NCI-H146 (cell line): Measurements from ENCODE around the gene CIAO2A.
"Not testable (repeated sequence)": the region's sequence is repeated elsewhere in the genome, so short reads cannot be mapped to it uniquely, and the experiment has no call there.

Experiments used
- DNase-seq: peaks from one replicate; lab custom pipeline; 2025; lab: John Stamatoyannopoulos, UW

The CIAO2A gene, protein sequence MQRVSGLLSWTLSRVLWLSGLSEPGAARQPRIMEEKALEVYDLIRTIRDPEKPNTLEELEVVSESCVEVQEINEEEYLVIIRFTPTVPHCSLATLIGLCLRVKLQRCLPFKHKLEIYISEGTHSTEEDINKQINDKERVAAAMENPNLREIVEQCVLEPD

GRCh38 chr15:64093627-64094417 lies at the start of gene CIAO2A:
Gene CIAO2A, minus strand, starts transcription at chr15:64093838. Its CDS starts 70 bp downstream, at chr15:64093768.
- peak; percentile 97 for DNase-seq

DNA sequence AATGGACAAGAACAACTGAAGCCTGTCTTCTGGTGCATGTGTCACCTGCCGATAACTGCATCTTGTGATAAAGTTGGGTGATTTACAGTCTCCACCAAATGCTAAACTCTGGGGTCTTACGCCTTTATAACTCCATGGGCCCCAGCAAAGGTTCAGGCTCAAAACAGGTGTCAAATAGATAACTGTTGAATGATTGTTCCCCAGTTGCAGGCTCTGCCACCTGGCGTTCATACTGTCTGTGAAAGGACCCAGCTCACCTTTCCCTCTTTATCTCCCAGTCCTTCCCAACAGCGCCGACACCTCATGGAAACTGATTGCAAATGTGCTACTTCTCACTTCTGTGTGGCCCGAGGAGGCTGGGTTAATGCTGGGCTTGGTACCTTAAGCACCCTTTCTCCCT lies 49.6 kb upstream of the CIAO2A start:
- no peak for DNase-seq

DNA sequence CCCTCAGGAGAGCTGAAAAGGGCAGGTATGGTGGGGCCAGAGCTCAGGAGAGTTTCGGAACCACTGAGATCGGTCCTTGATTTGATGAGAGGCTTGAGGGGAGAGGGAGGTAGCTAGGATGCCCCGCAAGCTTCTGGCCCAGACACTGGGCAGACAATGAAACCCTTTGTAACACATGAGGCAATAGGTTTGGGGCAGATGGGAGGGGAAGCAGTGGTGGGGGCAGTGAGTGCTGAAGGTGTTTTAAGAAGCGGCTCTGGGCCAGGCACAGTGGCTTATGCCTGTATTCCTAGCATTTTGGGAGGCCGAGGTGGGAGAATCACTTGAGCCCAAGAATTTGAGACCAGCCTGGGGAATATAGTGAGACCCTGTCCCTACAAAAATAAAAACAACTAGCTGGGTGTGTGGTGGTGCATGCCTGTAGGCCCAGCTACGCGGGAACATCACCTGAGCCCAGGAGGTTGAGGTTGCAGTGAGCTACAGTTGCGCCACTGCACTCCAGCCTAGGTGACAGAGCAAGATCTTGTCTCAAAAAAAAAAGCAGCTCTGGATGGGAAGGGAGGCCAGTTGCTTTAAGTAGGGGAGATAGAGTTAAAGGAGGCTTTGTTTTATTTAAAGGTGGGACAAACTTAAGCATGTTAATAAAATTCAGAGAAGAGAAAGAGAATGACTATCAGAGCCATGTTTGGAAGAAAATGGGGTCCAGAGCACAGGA lies 48.3 kb upstream of the CIAO2A start:
- DNase-seq: no peak

GRCh38 chr15:64138331-64138941 lies 44.8 kb upstream of the CIAO2A start:
- DNase-seq: no peak

GRCh38 chr15:64137226-64137833 lies 43.7 kb upstream of the CIAO2A start:
- DNase-seq: no peak

GRCh38 chr15:64136347-64136746 lies 42.7 kb upstream of the CIAO2A start:
- DNase-seq: no peak

- DNase-seq: no peak
Observed at GRCh38 chr15:64134345-64134829, 40.7 kb upstream of the CIAO2A start.

- no peak for DNase-seq
Observed at GRCh38 chr15:64133623-64134344, 40.1 kb upstream of the CIAO2A start.

DNA sequence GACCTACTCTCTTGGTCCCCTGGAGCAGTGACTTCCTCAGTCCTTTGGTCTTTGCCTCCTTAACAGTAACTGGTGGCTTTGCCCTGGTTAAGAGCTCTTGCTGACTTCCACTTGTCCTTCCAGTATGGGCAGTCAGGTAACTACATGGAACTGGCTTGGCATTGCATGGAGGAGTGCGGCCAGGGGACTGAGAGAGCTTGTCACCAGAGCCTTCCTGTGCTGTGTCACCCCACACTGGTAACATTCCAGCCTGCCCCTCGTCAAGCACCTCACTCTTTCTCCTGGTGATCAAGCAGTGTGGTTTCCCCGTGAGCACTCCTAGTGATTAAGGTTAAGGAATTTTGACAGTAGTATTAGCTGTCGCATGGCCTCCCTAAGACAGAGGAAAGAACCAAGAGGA lies 38.6 kb upstream of the CIAO2A start:
- no peak for DNase-seq

- no peak for DNase-seq
Observed at GRCh38 chr15:64131547-64131946, 37.9 kb upstream of the CIAO2A start.

GRCh38 chr15:64130159-64130558 lies 36.5 kb upstream of the CIAO2A start:
- no peak for DNase-seq

DNA sequence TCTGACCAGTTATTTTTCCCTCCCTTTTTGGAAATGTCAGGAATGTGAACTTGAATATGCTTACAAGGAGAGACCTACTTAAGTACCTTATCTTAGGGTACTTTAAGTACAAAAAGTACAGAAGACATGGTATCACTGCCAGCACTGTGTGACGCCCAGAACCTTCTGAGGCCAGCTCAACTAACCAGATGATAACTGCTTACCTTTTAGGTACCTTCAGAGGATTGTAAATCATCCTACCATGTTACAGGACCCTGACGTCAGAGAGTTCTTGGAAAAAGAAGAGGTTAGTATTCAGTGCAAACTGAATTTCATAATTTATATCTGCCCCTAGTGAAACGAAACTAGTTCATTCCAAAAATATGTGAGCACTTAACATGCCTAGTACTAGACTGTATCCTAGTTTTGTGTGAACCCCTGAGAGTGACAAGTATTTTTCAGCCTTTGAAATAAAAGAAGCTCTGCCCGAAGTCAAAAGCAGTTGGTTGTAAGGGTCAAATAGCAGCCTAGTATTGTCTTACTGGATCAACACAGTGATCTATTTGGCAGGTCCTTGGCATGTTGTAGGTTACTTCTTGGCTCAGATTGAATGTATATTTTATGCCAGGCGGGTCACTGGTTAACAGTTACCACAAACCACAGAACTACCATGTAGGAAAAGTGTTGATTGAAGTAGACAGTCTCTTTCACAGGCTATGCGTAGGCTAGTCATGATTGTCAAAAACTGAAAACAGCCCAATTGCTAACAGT lies 34.1 kb upstream of the CIAO2A start:
- no peak for DNase-seq

DNA sequence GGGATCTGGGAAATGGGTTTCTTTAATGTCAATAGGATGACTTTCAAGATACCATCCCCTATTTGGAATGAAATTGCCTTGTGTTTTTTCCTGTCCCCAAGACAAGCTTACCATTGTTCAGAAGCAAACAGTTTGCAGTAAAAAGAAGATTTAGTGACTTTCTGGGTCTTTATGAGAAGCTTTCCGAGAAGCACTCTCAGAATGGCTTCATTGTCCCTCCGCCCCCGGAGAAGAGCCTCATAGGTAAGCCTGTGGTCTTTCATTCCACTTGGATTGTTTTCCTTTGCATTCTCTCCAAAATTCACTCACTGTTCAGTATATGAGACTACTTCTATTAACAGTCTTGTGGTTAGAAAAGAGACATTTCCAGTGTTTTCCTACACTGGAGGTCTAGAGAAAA lies 32.3 kb upstream of the CIAO2A start:
- DNase-seq: no peak

GRCh38 chr15:64122936-64123351 lies 29.3 kb upstream of the CIAO2A start:
- no peak for DNase-seq

DNA sequence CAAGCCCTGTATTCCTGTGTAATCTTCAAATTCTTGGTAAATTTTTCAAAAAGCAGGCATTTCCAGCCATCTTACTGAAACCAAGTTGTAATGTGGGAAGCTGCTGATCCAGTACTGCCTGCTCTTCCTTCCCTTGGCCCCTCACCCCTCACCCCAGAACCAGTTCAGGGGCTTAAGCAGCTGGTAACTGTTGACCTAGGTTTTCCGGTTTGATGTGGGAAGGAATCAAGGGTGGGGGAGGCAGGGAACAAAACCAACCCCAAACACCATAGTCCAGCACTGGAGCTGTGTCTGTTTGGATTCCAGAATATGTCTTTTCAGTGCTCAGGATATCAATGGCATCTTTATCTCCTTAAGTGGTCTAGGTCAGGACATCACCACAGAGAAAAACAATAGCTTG lies 28.8 kb upstream of the CIAO2A start:
- DNase-seq: no peak

DNA sequence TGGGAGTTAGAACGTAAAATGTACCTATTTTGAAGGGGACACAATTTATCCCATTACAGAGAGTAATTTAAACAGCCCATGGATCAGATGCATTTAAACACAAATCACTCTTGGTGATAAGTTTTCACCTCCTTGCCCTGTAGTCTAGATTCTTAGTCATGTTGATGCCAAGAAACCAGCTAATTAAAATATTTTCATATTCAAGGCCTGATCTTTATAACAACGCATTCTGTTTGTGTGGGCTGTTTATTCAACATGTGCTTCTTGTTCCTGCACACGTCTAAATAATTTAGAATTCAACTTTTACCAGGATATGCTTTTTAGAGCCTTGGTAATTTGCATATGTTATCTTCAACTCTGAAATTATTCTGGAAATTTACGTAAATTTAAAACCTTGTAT lies 28.0 kb upstream of the CIAO2A start:
- DNase-seq: no peak

DNA sequence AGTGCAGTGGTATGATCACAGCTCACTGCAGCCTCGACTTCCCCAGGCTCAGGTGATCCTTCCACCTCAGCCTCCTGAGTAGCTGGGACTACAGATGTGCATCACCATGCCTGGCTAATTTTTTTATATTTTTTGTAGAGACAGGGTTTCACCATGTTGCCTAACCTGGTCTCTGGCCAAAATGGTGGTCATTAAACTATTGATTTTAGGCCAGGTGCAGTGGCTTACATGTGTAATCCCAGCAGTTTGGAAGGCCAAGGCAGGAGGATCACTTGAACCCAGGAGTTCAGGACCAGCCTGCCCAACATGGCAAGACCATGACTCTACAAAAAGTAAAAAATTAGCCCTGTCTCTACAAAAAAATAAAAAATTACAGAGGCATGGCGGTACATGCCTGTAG lies 26.7 kb upstream of the CIAO2A start:
- not testable (repeated sequence) for DNase-seq

DNA sequence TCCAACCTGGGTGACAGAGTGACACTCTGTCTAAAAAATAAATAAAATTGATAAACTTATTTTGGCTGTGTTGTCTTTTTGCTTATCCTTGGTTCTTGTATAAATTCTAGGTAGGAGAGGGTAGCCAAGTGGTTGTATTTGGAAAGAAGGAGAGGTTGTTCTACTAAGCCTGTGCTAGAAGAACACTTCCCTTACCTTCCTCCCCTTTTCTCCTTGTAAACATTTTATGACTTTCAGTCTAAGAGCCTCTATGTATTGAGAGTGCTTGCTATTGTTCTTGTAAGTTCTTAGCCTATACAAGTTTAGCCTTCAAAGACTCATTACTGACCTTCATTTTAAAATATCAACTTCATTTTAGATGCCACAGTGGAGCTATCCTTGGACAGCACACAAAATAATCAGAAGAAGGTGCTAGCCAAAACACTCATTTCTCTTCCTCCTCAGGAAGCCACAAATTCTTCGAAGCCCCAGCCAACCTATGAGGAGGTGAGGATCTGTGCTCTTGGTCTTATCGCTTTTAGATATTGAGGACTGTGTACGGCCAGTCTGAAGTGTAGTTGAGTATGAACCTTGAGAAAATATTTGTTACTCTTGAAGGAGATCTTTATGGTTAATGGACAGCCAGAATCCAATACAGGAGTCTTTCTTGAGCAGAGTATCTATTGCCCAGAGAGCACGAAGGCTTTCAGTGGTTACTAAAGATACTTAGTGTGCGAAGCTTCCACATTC lies 24.3 kb upstream of the CIAO2A start:
- no peak for DNase-seq

DNA sequence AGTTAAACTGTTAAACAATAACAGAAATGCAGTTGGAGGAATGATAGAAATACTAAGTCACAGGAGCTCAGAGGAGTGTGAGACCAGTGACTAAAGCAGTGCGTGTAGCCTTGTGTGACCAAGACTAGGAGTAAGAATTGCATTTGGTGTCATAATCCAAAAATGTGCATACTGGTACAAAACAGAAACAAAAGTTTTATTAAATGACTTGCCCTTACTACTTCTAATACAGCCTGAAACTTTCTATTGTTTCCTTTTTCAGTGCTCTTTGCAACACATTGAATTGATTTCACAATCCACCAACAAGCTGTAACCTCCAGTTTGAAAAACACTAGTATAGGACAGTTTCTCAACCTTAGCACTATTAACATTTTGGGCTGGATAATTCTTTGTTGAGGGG lies 19.3 kb upstream of the CIAO2A start:
- no peak for DNase-seq
